IPS-15b (cell line): ENCODE measurements around the gene NOBOX.
"Not testable (repeated sequence)": the region's sequence is repeated elsewhere in the genome, so short reads cannot be mapped to it uniquely, and the experiment has no call there.

Experiments used
- H3K27me3 ChIP-seq: one replicate; pipeline ENCODE4 v1.6.1; 2013; ENCODE audit warnings: low read length; ENCODE audit not compliant: control insufficient read depth, insufficient read depth
- H3K36me3 ChIP-seq: one replicate; pipeline ENCODE4 v1.6.1; 2013; ENCODE audit warnings: low read length; ENCODE audit not compliant: control insufficient read depth, insufficient read depth
- H3K4me1 ChIP-seq: one replicate; pipeline ENCODE4 v1.6.1; 2013; ENCODE audit warnings: mild to moderate bottlenecking, low read length; ENCODE audit not compliant: control insufficient read depth, insufficient read depth
- H3K4me3 ChIP-seq: one replicate; pipeline ENCODE4 v1.5.1; 2013; ENCODE audit warnings: low read depth, low read length
- H3K9ac ChIP-seq: one replicate; pipeline ENCODE4 v1.6.1; 2013; ENCODE audit warnings: low read depth, mild to moderate bottlenecking, low read length
- H3K9me3 ChIP-seq: one replicate; pipeline ENCODE4 v1.6.1; 2013; ENCODE audit warnings: mild to moderate bottlenecking, low read length; ENCODE audit not compliant: control insufficient read depth, insufficient read depth

The NOBOX gene

DNA sequence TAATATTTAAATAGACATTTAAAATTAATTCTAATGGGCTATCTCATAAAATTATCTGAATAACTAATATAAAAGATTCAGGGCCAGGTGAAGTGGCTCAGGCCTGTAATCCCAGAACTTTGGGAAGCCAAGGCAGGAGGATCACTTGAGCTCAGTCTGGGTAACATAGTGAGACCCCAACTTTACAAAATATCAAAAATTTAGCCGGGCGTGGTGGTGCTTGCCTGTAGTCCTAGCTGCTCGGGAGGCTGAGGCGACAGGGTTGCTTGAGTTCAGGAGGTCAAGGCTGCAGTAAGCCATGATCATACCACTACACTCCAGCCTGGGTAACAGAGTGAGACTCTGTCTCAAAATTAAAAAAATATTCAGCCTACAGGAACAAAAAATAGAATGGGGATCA, 12.5 kb downstream of the NOBOX start:
- Histone ChIP-seq H3K36me3 (no peaks in the 10 kb centered on the region), H3K4me3 (no peak overlapping the region), H3K4me1 (no peaks in the 10 kb centered on the region), H3K9ac (no peak overlapping the region), H3K27me3 (no peaks in the 10 kb centered on the region), H3K9me3 (no peaks in the 10 kb centered on the region)

- no peaks in the 10 kb centered on the region for H3K4me1 ChIP-seq
- H3K4me3 ChIP-seq = no peak overlapping the region
- no peaks in the 10 kb centered on the region for H3K27me3 ChIP-seq
- H3K36me3 ChIP-seq = no peaks in the 10 kb centered on the region
- H3K9me3 ChIP-seq = no peaks in the 10 kb centered on the region
- H3K9ac ChIP-seq = no peak overlapping the region
Measured at GRCh38 chr7:144390481-144390880, 13.0 kb downstream of the NOBOX start.

DNA sequence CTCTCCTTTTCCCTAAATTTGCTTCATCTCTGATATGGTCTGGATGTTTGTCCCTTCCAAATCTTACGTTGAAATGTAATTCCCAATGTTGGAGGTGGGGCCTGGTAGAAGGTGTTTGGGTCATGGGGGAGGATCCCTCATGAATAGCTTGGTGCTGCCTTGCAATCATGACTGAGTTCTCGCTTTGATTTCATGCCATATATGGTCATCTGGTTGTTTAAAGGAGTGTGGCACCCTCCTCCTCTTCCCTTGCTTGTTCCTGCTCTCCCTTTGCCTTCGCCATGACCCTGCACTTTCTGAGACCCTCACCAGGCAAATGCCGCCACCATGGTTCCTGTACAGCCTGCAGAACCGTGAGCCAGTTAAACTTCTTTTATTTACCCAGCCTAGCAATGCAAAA, 14.5 kb downstream of the NOBOX start:
- H3K4me1 ChIP-seq = peaks cover 7% of the 10 kb centered on the region
- no peaks in the 10 kb centered on the region for H3K36me3 ChIP-seq
- no peaks in the 10 kb centered on the region for H3K27me3 ChIP-seq
- H3K9ac ChIP-seq = no peak overlapping the region
- no peaks in the 10 kb centered on the region for H3K9me3 ChIP-seq
- H3K4me3 ChIP-seq = no peak overlapping the region

DNA sequence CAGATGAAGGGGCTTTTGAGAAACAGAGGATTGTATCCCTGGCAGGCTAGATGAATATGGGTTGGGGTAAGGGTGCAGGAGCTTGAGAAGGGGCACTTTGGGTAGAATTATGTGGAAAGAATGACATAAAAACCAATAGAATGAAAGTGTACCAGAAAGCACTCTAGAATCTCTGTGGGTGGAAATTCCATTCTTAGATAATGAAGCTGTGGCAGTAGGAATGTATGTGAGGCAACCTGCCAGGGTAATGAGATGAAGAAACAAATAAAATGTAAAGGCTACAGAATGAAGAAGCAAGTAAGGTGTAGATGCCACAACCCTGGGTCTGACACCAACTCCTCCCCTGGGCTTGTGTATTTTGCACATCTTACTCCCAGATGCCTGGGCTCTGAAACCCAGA, 16.8 kb downstream of the NOBOX start:
- Histone ChIP-seq H3K4me3 (no peak overlapping the region), H3K4me1 (peaks cover 7% of the 10 kb centered on the region), H3K9ac (no peak overlapping the region), H3K36me3 (no peaks in the 10 kb centered on the region), H3K27me3 (no peaks in the 10 kb centered on the region), H3K9me3 (no peaks in the 10 kb centered on the region)

GRCh38 chr7:144384555-144385245, 18.8 kb downstream of the NOBOX start:
- Histone ChIP-seq H3K9me3 (no peaks in the 10 kb centered on the region), H3K4me3 (no peak overlapping the region), H3K9ac (no peak overlapping the region), H3K36me3 (peaks cover 2% of the 10 kb centered on the region), H3K4me1 (peaks cover 7% of the 10 kb centered on the region), H3K27me3 (no peaks in the 10 kb centered on the region)

- Histone ChIP-seq H3K36me3 (peaks cover 4% of the 10 kb centered on the region), H3K27me3 (no peaks in the 10 kb centered on the region), H3K9me3 (no peaks in the 10 kb centered on the region), H3K4me1 (peaks cover 7% of the 10 kb centered on the region), H3K4me3 (no peak overlapping the region), H3K9ac (no peak overlapping the region)
Measured at GRCh38 chr7:144384071-144384470, 19.4 kb downstream of the NOBOX start.

DNA sequence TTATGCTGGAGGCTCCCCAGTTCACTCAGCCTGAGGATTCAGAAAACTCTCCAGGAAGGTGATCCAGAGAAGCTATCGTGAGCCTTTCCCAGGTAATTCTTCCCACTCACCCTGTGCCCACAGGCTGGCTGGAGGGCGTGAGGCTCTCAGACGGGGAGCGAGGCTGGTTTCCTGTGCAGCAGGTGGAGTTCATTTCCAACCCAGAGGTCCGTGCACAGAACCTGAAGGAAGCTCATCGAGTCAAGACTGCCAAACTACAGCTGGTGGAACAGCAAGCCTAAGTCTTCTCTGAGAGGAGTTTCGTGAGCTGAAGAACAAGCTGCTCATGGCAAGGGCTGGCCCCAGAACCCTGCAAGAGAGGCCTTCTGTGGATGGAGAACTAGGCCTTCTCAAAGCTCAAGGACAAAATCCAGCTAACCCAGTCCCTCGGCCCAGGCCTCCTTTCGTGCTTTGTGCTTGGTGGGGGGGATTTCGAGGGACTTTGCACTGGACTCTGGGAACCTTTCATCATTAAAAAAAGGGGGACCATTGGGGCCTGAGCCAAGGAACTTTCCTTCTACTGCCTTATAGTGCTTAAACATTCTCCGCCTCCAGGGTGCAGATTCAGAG, 23.6 kb downstream of the NOBOX start:
- H3K27me3 ChIP-seq = no peaks in the 10 kb centered on the region
- H3K36me3 ChIP-seq = peaks cover 6% of the 10 kb centered on the region
- H3K9ac ChIP-seq = no peak overlapping the region
- H3K9me3 ChIP-seq = no peaks in the 10 kb centered on the region
- peaks cover 6% of the 10 kb centered on the region for H3K4me1 ChIP-seq
- no peak overlapping the region for H3K4me3 ChIP-seq

- no peak overlapping the region for H3K9ac ChIP-seq
- H3K9me3 ChIP-seq = no peaks in the 10 kb centered on the region
- no peaks in the 10 kb centered on the region for H3K4me1 ChIP-seq
- H3K4me3 ChIP-seq = no peak overlapping the region
- no peaks in the 10 kb centered on the region for H3K27me3 ChIP-seq
- H3K36me3 ChIP-seq = peaks cover 6% of the 10 kb centered on the region
Measured at GRCh38 chr7:144378651-144379050, 24.8 kb downstream of the NOBOX start.

DNA sequence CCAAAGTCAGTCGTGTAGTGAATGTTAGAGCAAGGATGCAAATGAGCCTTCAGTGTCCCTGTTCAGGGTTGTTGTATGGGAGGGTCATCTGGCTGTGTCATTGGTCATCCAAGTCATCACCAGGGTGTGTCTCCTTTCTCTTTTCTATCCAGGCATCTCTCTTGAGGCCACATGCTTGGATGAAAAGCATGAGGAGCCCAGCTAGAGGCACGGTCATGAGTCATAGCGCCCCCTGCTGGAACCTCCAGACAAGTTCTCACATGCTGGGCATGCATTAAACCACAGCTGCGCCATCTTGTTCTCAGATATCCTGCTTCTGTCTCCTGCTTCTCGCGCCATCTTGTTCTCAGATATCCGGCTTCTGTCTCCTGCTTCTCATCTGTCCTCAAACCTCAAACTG, 34.3 kb downstream of the NOBOX start:
- not testable (repeated sequence) for H3K36me3 ChIP-seq, H3K9me3 ChIP-seq, H3K4me1 ChIP-seq, H3K27me3 ChIP-seq, H3K4me3 ChIP-seq, H3K9ac ChIP-seq

DNA sequence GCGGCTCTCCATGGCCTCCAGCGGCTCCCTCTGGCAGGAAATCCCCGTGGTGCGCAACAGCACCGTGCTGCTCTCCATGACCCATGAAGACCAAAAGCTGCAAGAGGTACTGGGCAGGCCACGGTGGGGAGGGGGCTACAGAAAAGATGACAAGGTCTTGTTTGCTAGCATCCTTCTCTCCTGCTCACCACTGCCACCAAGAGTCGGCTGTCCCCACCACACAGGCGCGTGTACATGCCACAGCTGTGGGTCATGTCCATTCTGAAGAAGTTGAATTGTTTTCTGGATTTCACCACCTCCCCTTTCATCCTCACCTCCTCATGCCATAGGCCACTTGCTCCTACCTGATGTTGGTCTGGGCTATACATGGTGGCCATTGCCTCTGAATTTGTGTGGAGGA, 36.2 kb downstream of the NOBOX start:
- not testable (repeated sequence) for H3K36me3 ChIP-seq, H3K4me3 ChIP-seq, H3K9me3 ChIP-seq, H3K4me1 ChIP-seq, H3K9ac ChIP-seq, H3K27me3 ChIP-seq

DNA sequence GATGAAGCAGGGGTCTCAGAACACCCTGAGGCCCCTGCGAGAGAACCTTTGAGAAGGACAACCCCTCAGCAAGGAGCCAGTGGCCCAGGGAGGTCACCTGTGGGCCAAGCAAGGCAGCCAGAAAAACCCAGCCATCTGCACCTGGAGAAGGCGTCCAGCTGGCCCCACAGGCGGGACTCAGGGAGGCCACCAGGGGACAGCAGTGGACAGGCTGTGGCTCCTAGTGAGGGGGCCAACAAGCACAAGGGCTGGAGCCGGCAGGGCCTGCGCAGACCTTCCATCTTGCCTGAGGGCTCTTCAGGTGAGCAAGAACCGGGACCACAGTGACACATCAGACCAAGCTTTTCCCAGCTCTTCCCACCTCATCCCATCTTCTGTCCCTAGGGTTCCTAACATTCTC, 38.0 kb downstream of the NOBOX start:
- H3K36me3 ChIP-seq, H3K9me3 ChIP-seq, H3K4me3 ChIP-seq, H3K9ac ChIP-seq, H3K4me1 ChIP-seq, H3K27me3 ChIP-seq: not testable (repeated sequence)

DNA sequence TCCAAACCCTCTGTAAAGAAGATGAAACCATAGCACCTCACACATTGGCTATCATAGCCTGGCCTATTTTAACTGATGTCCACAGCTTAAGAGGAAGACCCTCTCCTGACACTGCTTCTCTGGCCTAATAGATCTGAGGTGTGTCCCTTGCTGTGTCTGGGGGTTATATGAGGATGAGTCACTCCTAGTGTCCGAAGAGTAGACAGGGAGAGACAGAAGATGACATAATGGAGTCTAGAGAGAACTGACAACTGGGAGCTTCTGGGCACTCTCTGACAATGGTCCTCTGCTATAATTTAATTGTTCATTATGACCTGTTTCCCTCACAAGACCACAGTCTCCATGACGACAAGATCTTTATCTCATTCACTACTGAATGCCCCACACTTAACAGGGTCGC, 41.4 kb downstream of the NOBOX start:
- H3K4me3 ChIP-seq, H3K27me3 ChIP-seq, H3K36me3 ChIP-seq, H3K9ac ChIP-seq, H3K4me1 ChIP-seq, H3K9me3 ChIP-seq: not testable (repeated sequence)
